ENCODE results near the gene ODAD4.
A peak's percentile ranks its signal among the peaks of the same experiment; 100 is the strongest.

Gene ODAD4

GRCh38 chr17:41932816-41933389 is 2.5 kb downstream of the ODAD4 start:
- in situ Hi-C loops (cut with HindIII; ENCODE audit: low pct_ligation_motif_present, low pct_unique_long_range_greater_than_20kb, low sequenced_read_pairs) = no loop called here
- no peak for DNase-seq

GRCh38 chr17:41935641-41936040 is 5.2 kb downstream of the ODAD4 start:
- in situ Hi-C loops (cut with HindIII; ENCODE audit: low pct_ligation_motif_present, low pct_unique_long_range_greater_than_20kb, low sequenced_read_pairs) = no loop called here
- DNase-seq = no peak

- in situ Hi-C loops (cut with HindIII; ENCODE audit: low pct_ligation_motif_present, low pct_unique_long_range_greater_than_20kb, low sequenced_read_pairs) = no loop called here
- no peak for DNase-seq
Observed at GRCh38 chr17:41937970-41938954, 7.8 kb downstream of the ODAD4 start.

GRCh38 chr17:41939044-41939692 is 8.8 kb downstream of the ODAD4 start:
- no peak for DNase-seq
- in situ Hi-C loops (cut with HindIII; ENCODE audit: low pct_ligation_motif_present, low pct_unique_long_range_greater_than_20kb, low sequenced_read_pairs) = no loop called here

- DNase-seq = no peak
- in situ Hi-C loops (cut with HindIII; ENCODE audit: low pct_ligation_motif_present, low pct_unique_long_range_greater_than_20kb, low sequenced_read_pairs) = no loop called here
Observed at GRCh38 chr17:41939693-41940090, 9.3 kb downstream of the ODAD4 start.

GRCh38 chr17:41941168-41941567 is 10.8 kb downstream of the ODAD4 start:
- in situ Hi-C loops (cut with HindIII; ENCODE audit: low pct_ligation_motif_present, low pct_unique_long_range_greater_than_20kb, low sequenced_read_pairs) = no loop called here
- DNase-seq = no peak

- DNase-seq = no peak
- in situ Hi-C loops (cut with HindIII; ENCODE audit: low pct_ligation_motif_present, low pct_unique_long_range_greater_than_20kb, low sequenced_read_pairs) = no loop called here
Observed at GRCh38 chr17:41942626-41943373, 12.4 kb downstream of the ODAD4 start.

- no peak for DNase-seq
Observed at GRCh38 chr17:41943492-41943891, 13.1 kb downstream of the ODAD4 start.

GRCh38 chr17:41944943-41945342 is 14.5 kb downstream of the ODAD4 start:
- no peak for DNase-seq
- in situ Hi-C loops (cut with HindIII; ENCODE audit: low pct_ligation_motif_present, low pct_unique_long_range_greater_than_20kb, low sequenced_read_pairs) = no loop called here

More at GRCh38 chr17:41943492-41943891, 13.1 kb downstream of the ODAD4 start:
- in situ Hi-C loops (cut with HindIII; ENCODE audit: low pct_ligation_motif_present, low pct_unique_long_range_greater_than_20kb, low sequenced_read_pairs) = no loop called here

DNA sequence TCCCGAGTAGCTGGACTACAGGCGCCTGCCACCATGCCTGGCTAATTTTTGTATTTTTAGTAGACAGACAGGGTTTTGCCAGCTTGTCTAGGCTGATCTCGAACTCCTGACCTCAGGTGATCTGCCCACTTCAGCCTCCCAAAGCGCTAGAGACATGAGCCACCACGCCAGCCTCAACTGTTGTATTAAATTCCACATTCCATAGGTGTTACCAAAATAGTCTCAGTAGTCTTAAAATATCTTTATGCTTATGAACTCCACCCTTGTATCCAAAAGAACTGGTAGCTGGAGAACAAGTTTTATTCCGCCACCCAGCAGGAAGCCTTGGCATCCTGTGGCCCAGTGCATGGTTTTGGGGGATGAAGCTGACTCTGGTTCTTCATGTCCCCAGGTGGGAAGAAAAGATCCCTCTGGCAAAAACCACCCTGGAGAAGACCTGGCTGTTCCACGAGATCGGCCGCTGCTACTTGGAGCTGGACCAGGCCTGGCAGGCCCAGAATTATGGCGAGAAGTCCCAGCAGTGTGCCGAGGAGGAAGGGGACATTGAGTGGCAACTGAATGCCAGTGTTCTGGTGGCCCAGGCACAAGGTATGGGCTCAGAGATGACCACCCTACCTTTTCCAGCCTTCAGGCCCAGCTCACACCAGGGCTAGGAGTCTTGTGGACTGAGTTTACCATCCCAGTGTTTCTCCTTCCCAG is 18.5 kb downstream of the ODAD4 start:
- in situ Hi-C loops (cut with HindIII; ENCODE audit: low pct_ligation_motif_present, low pct_unique_long_range_greater_than_20kb, low sequenced_read_pairs) = no loop called here
- DNase-seq = no peak

DNA sequence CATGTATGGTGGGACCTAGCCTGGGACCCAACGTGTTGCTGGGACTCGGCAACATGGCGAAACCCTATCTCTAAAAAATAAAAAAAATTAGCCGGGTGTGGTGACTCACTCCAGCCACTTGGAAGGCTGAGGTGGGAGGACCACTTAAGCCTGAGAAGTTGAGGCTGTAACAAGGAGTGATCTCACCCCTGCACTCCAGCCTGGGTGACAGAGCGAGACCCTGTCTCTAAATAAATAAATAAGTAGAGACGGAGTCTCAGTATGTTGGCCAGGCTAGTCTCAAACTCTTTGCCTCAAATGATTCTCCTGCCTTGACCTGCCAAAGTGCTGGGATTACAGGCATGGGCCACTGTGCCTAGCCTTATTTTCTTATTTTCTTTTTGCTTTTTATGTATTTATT is 26.1 kb downstream of the ODAD4 start:
- in situ Hi-C loops (cut with HindIII; ENCODE audit: low pct_ligation_motif_present, low pct_unique_long_range_greater_than_20kb, low sequenced_read_pairs) = loop anchor here (25.0 kb wide), 1 partner anchor 156 kb away; the partner anchor contains the start of genes DHX58, HSPB9 and KAT2A

GRCh38 chr17:41957031-41957868 is 26.8 kb downstream of the ODAD4 start:
- no peak for DNase-seq
- in situ Hi-C loops (cut with HindIII; ENCODE audit: low pct_ligation_motif_present, low pct_unique_long_range_greater_than_20kb, low sequenced_read_pairs) = loop anchor here (25.0 kb wide), 1 partner anchor 155 kb away; the partner anchor contains the start of genes DHX58, HSPB9 and KAT2A

More for the DNA sequence above, 26.1 kb downstream of the ODAD4 start:
- DNase-seq = no peak

DNA sequence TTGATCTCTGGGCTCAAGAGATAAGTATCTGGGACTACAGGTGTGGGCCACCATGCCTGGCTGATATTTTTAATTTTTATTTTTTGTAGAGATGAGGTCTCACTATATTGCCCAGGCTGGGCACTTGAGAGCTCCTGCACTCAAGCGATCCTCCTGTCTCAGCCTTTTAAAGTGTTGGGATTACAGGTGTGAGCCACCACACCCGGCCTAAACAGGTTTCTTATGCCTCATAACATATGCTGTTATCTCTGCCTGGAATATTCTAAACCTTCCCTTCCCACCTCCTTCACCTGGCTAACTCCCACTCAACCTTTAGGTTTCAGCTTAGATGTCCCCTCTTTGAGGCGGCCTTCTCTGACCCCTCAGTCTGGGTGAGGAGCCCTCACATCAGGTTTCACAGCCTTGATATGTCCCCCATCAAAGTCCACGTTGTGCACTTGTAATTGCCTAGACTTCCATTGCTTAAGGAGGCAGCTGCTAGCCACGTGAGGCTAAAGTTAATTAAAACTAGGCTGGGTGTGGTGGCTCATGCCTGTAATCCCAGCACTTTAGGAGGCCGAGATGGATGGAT is 27.5 kb downstream of the ODAD4 start:
- no peak for DNase-seq
- in situ Hi-C loops (cut with HindIII; ENCODE audit: low pct_ligation_motif_present, low pct_unique_long_range_greater_than_20kb, low sequenced_read_pairs) = loop anchor here (25.0 kb wide), 1 partner anchor 154 kb away; the partner anchor contains the start of genes DHX58, HSPB9 and KAT2A

- DNase-seq = no peak
- in situ Hi-C loops (cut with HindIII; ENCODE audit: low pct_ligation_motif_present, low pct_unique_long_range_greater_than_20kb, low sequenced_read_pairs) = loop anchor here (25.0 kb wide), 1 partner anchor 153 kb away; the partner anchor contains the start of genes DHX58, HSPB9 and KAT2A
Observed at GRCh38 chr17:41959030-41959335, 28.6 kb downstream of the ODAD4 start.

DNA sequence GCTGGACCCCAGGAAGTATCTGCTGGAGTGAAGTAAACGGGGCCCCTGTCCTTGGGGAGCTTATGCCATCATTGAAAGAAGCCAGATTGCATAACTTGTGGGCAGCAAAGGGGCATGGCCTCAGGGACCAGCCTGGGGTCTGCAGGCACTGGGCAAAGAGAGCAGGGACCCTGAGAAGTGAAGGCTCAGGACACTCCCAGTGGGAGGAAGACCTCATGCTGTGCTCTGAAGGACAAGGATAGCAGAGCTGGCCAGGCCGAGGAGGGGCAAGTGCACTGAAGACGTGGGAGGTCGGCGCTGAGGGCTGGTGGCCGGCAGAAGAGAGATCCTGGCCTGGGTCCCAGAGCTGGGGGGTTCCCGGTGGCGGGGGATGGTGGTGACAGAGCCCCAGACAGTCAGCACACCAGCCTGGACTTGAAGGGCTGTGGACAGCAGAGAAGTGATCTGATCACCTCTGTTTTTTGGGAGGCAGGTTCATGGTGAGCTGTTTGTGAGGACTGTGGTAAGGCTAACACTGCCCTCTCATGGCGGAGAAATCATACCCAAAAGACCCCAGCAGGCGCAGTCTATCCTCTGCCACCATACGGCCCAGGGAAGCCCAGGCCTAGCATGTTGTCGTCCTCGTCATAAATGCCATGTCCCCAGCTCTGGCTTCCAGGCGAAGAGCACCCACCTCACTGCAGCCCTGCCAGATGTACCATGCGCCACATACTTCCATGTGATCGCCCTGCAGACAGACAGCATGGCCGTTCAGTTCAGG is 29.1 kb downstream of the ODAD4 start:
- peak; percentile 59 for DNase-seq
- in situ Hi-C loops (cut with HindIII; ENCODE audit: low pct_ligation_motif_present, low pct_unique_long_range_greater_than_20kb, low sequenced_read_pairs) = loop anchor here (25.0 kb wide), 1 partner anchor 153 kb away; the partner anchor contains the start of genes DHX58, HSPB9 and KAT2A

DNA sequence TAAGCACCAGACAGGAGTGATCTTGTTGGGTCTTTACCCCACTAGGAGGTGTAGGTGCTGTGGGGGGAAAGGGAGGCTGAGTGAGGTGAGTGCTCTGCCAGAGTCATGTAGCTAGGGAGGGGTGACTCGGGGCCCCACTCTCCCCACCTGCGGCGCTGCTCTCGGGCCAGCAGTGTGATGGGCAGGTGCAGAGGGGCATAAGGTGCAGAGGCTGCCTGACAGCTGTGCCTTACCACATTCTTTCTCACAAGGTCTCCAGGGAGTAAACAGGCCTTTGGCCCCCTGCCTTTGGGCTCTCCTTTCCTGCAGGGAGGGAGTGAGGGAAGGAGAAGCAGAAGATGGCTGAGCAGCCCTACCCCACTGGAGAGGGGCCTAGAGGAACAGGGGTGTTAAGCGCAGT is 31.7 kb downstream of the ODAD4 start:
- DNase-seq = no peak
- in situ Hi-C loops (cut with HindIII; ENCODE audit: low pct_ligation_motif_present, low pct_unique_long_range_greater_than_20kb, low sequenced_read_pairs) = loop anchor here (25.0 kb wide), 1 partner anchor 150 kb away; the partner anchor contains the start of genes DHX58, HSPB9 and KAT2A
